ENCODE data around the gene ANXA10.
"Not testable (repeated sequence)": the region's sequence is repeated elsewhere in the genome, so short reads cannot be mapped to it uniquely, and the experiment has no call there.

ANXA10 gene

GRCh38 chr4:168092176-168092712 is at the start of gene ANXA10:
ANXA10 (plus strand) TSS chr4:168092537; CDS start chr4:168092701, 164 bp downstream.
- H3K4me3 ChIP-seq (ENCODE audit: low read depth, low read length) = no peak within 1 kb of the TSS

- H3K4me3 ChIP-seq (ENCODE audit: low read depth, low read length) = no peak overlapping the region
Measured at GRCh38 chr4:168045354-168045753, 47.0 kb upstream of the ANXA10 start.

GRCh38 chr4:168050002-168050401 is 42.3 kb upstream of the ANXA10 start:
- H3K4me3 ChIP-seq (ENCODE audit: low read depth, low read length) = no peak overlapping the region

GRCh38 chr4:168051526-168051925 is 40.8 kb upstream of the ANXA10 start:
- no peak overlapping the region for H3K4me3 ChIP-seq (ENCODE audit: low read depth, low read length)

- H3K4me3 ChIP-seq (ENCODE audit: low read depth, low read length) = no peak overlapping the region
Measured at GRCh38 chr4:168057412-168057811, 34.9 kb upstream of the ANXA10 start.

- no peak overlapping the region for H3K4me3 ChIP-seq (ENCODE audit: low read depth, low read length)
Measured at GRCh38 chr4:168059251-168059650, 33.1 kb upstream of the ANXA10 start.

GRCh38 chr4:168063031-168063430 is 29.3 kb upstream of the ANXA10 start:
- H3K4me3 ChIP-seq (ENCODE audit: low read depth, low read length) = no peak overlapping the region

- no peak overlapping the region for H3K4me3 ChIP-seq (ENCODE audit: low read depth, low read length)
Measured at GRCh38 chr4:168070903-168071302, 21.4 kb upstream of the ANXA10 start.

- H3K4me3 ChIP-seq (ENCODE audit: low read depth, low read length) = no peak overlapping the region
Measured at GRCh38 chr4:168071304-168071703, 21.0 kb upstream of the ANXA10 start.

- H3K4me3 ChIP-seq (ENCODE audit: low read depth, low read length) = no peak overlapping the region
Measured at GRCh38 chr4:168074861-168075260, 17.5 kb upstream of the ANXA10 start.

GRCh38 chr4:168076989-168077725 is 15.2 kb upstream of the ANXA10 start:
- no peak overlapping the region for H3K4me3 ChIP-seq (ENCODE audit: low read depth, low read length)

GRCh38 chr4:168077726-168078239 is 14.6 kb upstream of the ANXA10 start:
- no peak overlapping the region for H3K4me3 ChIP-seq (ENCODE audit: low read depth, low read length)

GRCh38 chr4:168082379-168082778 is 10.0 kb upstream of the ANXA10 start:
- no peak overlapping the region for H3K4me3 ChIP-seq (ENCODE audit: low read depth, low read length)

- no peak overlapping the region for H3K4me3 ChIP-seq (ENCODE audit: low read depth, low read length)
Measured at GRCh38 chr4:168095776-168096406, 3.6 kb downstream of the ANXA10 start.

- H3K4me3 ChIP-seq (ENCODE audit: low read depth, low read length) = no peak overlapping the region
Measured at GRCh38 chr4:168096407-168096784, 4.1 kb downstream of the ANXA10 start.

- no peak overlapping the region for H3K4me3 ChIP-seq (ENCODE audit: low read depth, low read length)
Measured at GRCh38 chr4:168097161-168097560, 4.8 kb downstream of the ANXA10 start.

GRCh38 chr4:168098248-168098717 is 5.9 kb downstream of the ANXA10 start:
- no peak overlapping the region for H3K4me3 ChIP-seq (ENCODE audit: low read depth, low read length)

- no peak overlapping the region for H3K4me3 ChIP-seq (ENCODE audit: low read depth, low read length)
Measured at GRCh38 chr4:168099195-168099594, 6.9 kb downstream of the ANXA10 start.

GRCh38 chr4:168101026-168101425 is 8.7 kb downstream of the ANXA10 start:
- no peak overlapping the region for H3K4me3 ChIP-seq (ENCODE audit: low read depth, low read length)

GRCh38 chr4:168102403-168102802 is 10.1 kb downstream of the ANXA10 start:
- H3K4me3 ChIP-seq (ENCODE audit: low read depth, low read length) = no peak overlapping the region

GRCh38 chr4:168109527-168109926 is 17.2 kb downstream of the ANXA10 start:
- no peak overlapping the region for H3K4me3 ChIP-seq (ENCODE audit: low read depth, low read length)

GRCh38 chr4:168113059-168113458 is 20.7 kb downstream of the ANXA10 start:
- not testable (repeated sequence) for H3K4me3 ChIP-seq (ENCODE audit: low read depth, low read length)

Data from iPS-11a (cell line).